Kidney (tissue), 14 donors: ENCODE measurements around the gene TMSB10. TPM values are rescaled to one million over a fixed set of nuclear protein-coding genes. Genes with fewer than 3 reads are reported as not detected.

Experiments
- DNase-seq, 5 donors: peaks; one replicate each; pipeline ENCODE4 v3.0.0-alpha.2; 2013 to 2020
- FAIRE-seq: peaks from 2 replicates; lab custom pipeline; 2012; peaks lifted over from hg19 to GRCh38; lab: Jason Lieb, UNC
- H3K27ac ChIP-seq, 2 donors: one replicate each; pipeline ENCODE4 v1.7.0; 2013; ENCODE audit warnings: low read depth in 2 of 2, low read length in 2 of 2, inconsistent platforms in 1 of 2
- H3K27me3 ChIP-seq: one replicate; pipeline ENCODE4 v1.7.1; 2013; ENCODE audit warnings: low read length, inconsistent platforms; ENCODE audit not compliant: control insufficient read depth, insufficient read depth
- H3K36me3 ChIP-seq, 3 donors: one replicate each; pipeline versions ENCODE4 v1.7.0 to v1.7.1; 2013; ENCODE audit warnings: low read length in 3 of 3, control low read depth in 1 of 3, inconsistent platforms in 1 of 3; ENCODE audit not compliant: insufficient read depth in 3 of 3, control insufficient read depth in 2 of 3
- H3K4me1 ChIP-seq, 3 donors: one replicate each; pipeline versions ENCODE4 v1.7.0 to v1.7.1; 2013; ENCODE audit warnings: low read length in 3 of 3, inconsistent platforms in 1 of 3, low read depth in 1 of 3; ENCODE audit not compliant: control insufficient read depth in 2 of 3, insufficient read depth in 2 of 3
- H3K4me3 ChIP-seq, 3 donors: one replicate each; pipeline versions ENCODE4 v1.7.0 to v1.8.1; 2013; ENCODE audit warnings: low read length in 3 of 3, control low read depth in 1 of 3, inconsistent platforms in 1 of 3
- H3K9ac ChIP-seq, 3 donors: one replicate each; pipeline versions ENCODE4 v1.7.0 to v1.7.1; 2013; ENCODE audit warnings: low read length in 3 of 3, control low read depth in 1 of 3, inconsistent platforms in 1 of 3
- H3K9me3 ChIP-seq, 3 donors: one replicate each; pipeline versions ENCODE4 v1.7.0 to v1.7.1; 2013; ENCODE audit warnings: low read length in 3 of 3, control low read depth in 1 of 3, inconsistent platforms in 1 of 3; ENCODE audit not compliant: control insufficient read depth in 2 of 3, insufficient read depth in 1 of 3
- CTCF ChIP-seq: IDR thresholded peaks from 3 replicates; pipeline ENCODE4 v1.5.1; 2012; ENCODE audit warnings: mild to moderate bottlenecking, moderate library complexity, borderline replicate concordance; ENCODE audit not compliant: insufficient read depth; ENCODE audit errors: extremely low read depth
- intact Hi-C: fragments of 100-400 bp; cut with DNase I; formaldehyde crosslinking; loops from one replicate; pipeline ENCODE4 v1.11.1; 2022
- polyA plus RNA-seq: library from polyadenylated mRNA; stranded (reverse); fragments of 350-450 nt; fragmentation: Illumina TruSeq; extraction: RNeasy Lipid Tissue Mini Kit (QIAGEN cat#74804); gene quantifications from one replicate; pipeline ENCODE4 v1.2.3, GENCODE V29; 2014; ENCODE audit warnings: low read depth, low replicate concordance; ENCODE audit not compliant: insufficient read depth
- total RNA-seq: library from RNA; stranded (reverse); fragmentation: NEBNext Ultra II Directional; extraction: Animal tissue kit (Norgen Biotek cat#: 25700); gene quantifications from one replicate; pipeline ENCODE4 v1.2.1, GENCODE V29; 2021
- donor health status: control.
- donor health status: control.
- donor health status: control.
- donor health status: control.
- donor health status: control.
- donor health status: DM: yes; HTN: yes; CAD: no.
- donor health status: Normal renal cell carcinoma (clear cell type).

TMSB10 gene
- total and polyA plus RNA-seq, 2 donors from 2014 or later = 1,610 to 2,277 TPM

- H3K36me3 ChIP-seq = peaks cover 0 to 7% (median 0%) of the 10 kb centered on the region in 3 donors
- no peak for FAIRE-seq
Measured at GRCh38 chr2:84904717-84905174, 710 bp upstream of the TMSB10 start.

GRCh38 chr2:84906108-84906899 is 848 bp downstream of the TMSB10 start:
- peak; percentile 36 to 88 (median 56) for DNase-seq
- peak overlapping the region; percentile 82 to 97 (median 89) for H3K9ac ChIP-seq
- intact Hi-C loops = no loop called here

More at GRCh38 chr2:84904717-84905174, 710 bp upstream of the TMSB10 start:
- TF ChIP-seq CTCF = no peak
- peak; percentile 76 to 95 (median 86) for DNase-seq
- H3K4me3 ChIP-seq = peak overlapping the region; percentile 71 to 88 (median 73)
- intact Hi-C loops = no loop called here
- H3K9ac ChIP-seq = peak overlapping the region in 2 of 3 donors; percentile 42 to 57
- no peaks in the 10 kb centered on the region for H3K27me3 ChIP-seq
- H3K27ac ChIP-seq = peak overlapping the region in 1 of 2 donors; percentile 64
- no peaks in the 10 kb centered on the region for H3K9me3 ChIP-seq
- H3K4me1 ChIP-seq = peaks cover 0 to 4% (median 2%) of the 10 kb centered on the region in 3 donors

GRCh38 chr2:84906900-84907714 is 1.7 kb downstream of the TMSB10 start:
- intact Hi-C loops = no loop called here

More at GRCh38 chr2:84906108-84906899, 848 bp downstream of the TMSB10 start:
- Histone ChIP-seq H3K9me3 (no peaks in the 10 kb centered on the region), H3K4me1 (peaks cover 0 to 4% (median 2%) of the 10 kb centered on the region in 3 donors), H3K4me3 (peak overlapping the region; percentile 88 to 95 (median 88)), H3K27me3 (no peaks in the 10 kb centered on the region), H3K36me3 (peaks cover 0 to 7% (median 0%) of the 10 kb centered on the region in 3 donors), H3K27ac (peak overlapping the region; percentile 87 to 88)
- FAIRE-seq = no peak
- TF ChIP-seq CTCF = no peak

More at GRCh38 chr2:84906900-84907714, 1.7 kb downstream of the TMSB10 start:
- Histone ChIP-seq H3K9me3 (no peaks in the 10 kb centered on the region), H3K4me3 (peak overlapping the region; percentile 88 to 95 (median 88)), H3K4me1 (peaks cover 0 to 4% (median 2%) of the 10 kb centered on the region in 3 donors), H3K27ac (peak overlapping the region; percentile 79 to 88), H3K27me3 (no peaks in the 10 kb centered on the region), H3K36me3 (peaks cover 0 to 7% (median 0%) of the 10 kb centered on the region in 3 donors), H3K9ac (peak overlapping the region; percentile 82 to 97 (median 89))
- DNase-seq = peak; percentile 61 to 92 (median 81)
- FAIRE-seq = no peak
- TF ChIP-seq CTCF = no peak
